ENCODE results near the gene ST6GALNAC4.
A peak's percentile ranks its signal among the peaks of the same experiment; 100 is the strongest.

Gene ST6GALNAC4

GRCh38 chr9:127945942-127946341 lies 29.1 kb upstream of the ST6GALNAC4 start:
- DNase-seq = no peak

GRCh38 chr9:127945338-127945737 lies 28.5 kb upstream of the ST6GALNAC4 start:
- no peak for DNase-seq

- DNase-seq = no peak
These were observed 27.9 kb upstream of the ST6GALNAC4 start for GRCh38 chr9:127944586-127945218.

GRCh38 chr9:127943731-127944144 lies 26.9 kb upstream of the ST6GALNAC4 start:
- DNase-seq = peak; percentile 74

GRCh38 chr9:127943011-127943662 lies 26.3 kb upstream of the ST6GALNAC4 start:
- DNase-seq = no peak

GRCh38 chr9:127942216-127943010 lies 25.6 kb upstream of the ST6GALNAC4 start:
- peak; percentile 6 for DNase-seq

- no peak for DNase-seq
These were observed 25.0 kb upstream of the ST6GALNAC4 start for GRCh38 chr9:127941961-127942215.

- no peak for DNase-seq
These were observed 24.5 kb upstream of the ST6GALNAC4 start for GRCh38 chr9:127941062-127941960.

- DNase-seq = no peak
These were observed 23.8 kb upstream of the ST6GALNAC4 start for GRCh38 chr9:127940593-127940992.

GRCh38 chr9:127938298-127938690 lies 21.5 kb upstream of the ST6GALNAC4 start:
- no peak for DNase-seq

GRCh38 chr9:127937388-127938297 lies 20.8 kb upstream of the ST6GALNAC4 start, which contains the start of gene DPM2:
TSS of gene DPM2 (minus strand) at chr9:127937854. CDS start at chr9:127937820, 34 bp downstream.
- peak; percentile 30 for DNase-seq

- DNase-seq = no peak
These were observed 20.2 kb upstream of the ST6GALNAC4 start for GRCh38 chr9:127937056-127937387.

GRCh38 chr9:127936347-127936852 lies 19.6 kb upstream of the ST6GALNAC4 start:
- no peak for DNase-seq

GRCh38 chr9:127935765-127936221 lies 19.0 kb upstream of the ST6GALNAC4 start:
- no peak for DNase-seq

- no peak for DNase-seq
These were observed 18.1 kb upstream of the ST6GALNAC4 start for GRCh38 chr9:127934986-127935385.

- DNase-seq = no peak
These were observed 17.4 kb upstream of the ST6GALNAC4 start for GRCh38 chr9:127934248-127934647.

GRCh38 chr9:127931092-127931881 lies 14.4 kb upstream of the ST6GALNAC4 start:
- peak; percentile 22 for DNase-seq

- peak; percentile 68 for DNase-seq
These were observed 13.6 kb upstream of the ST6GALNAC4 start, which contains the start of gene PIP5KL1 for GRCh38 chr9:127930231-127931091. TSS of gene PIP5KL1 (minus strand) at chr9:127930777. CDS start at chr9:127930752, 25 bp downstream.

- no peak for DNase-seq
These were observed 12.8 kb upstream of the ST6GALNAC4 start for GRCh38 chr9:127929625-127929979.

Data from NCI-H748 treated with DMSO at 0.1 percent for 48 hours (cell line).